SK-MEL-5 (cell line): ENCODE results near the gene CLEC2D. TPM values are rescaled to one million over a fixed set of nuclear protein-coding genes. Genes with fewer than 3 reads are reported as not detected.
A peak's percentile ranks its signal among the peaks of the same experiment; 100 is the strongest.
"Not testable (repeated sequence)": the region's sequence is repeated elsewhere in the genome, so short reads cannot be mapped to it uniquely, and the experiment has no call there.

Source experiments
- DNase-seq: peaks from one replicate; pipeline ENCODE4 v3.0.0-alpha.2; 2016; ENCODE audit warnings: low read depth, low spot score
- in situ Hi-C: cut with HindIII; loops from 2 replicates; pipeline ENCODE4 v1.10.0; 2016; ENCODE audit warnings: low sequenced_read_pairs, high pct_unique_total_duplicates, low pct_unique_long_range_greater_than_20kb
- total RNA-seq: library from RNA; depleted of rRNA; stranded (reverse); fragments of >200 nt; shearing (Covaris generic); gene quantifications from 2 replicates; pipeline ENCODE4 v1.2.3, GENCODE V29; 2014

CLEC2D gene
- total RNA-seq, 1 experiment from 2014 or later, result 3.2 TPM

- no peak for DNase-seq
- in situ Hi-C loops, result no loop called here
These were observed 17.7 kb downstream of the CLEC2D start for GRCh38 chr12:9687228-9687627.

- no peak for DNase-seq
- in situ Hi-C loops, result no loop called here
These were observed 23.4 kb downstream of the CLEC2D start for GRCh38 chr12:9692909-9693308.

- in situ Hi-C loops, result no loop called here
- no peak for DNase-seq
These were observed 24.7 kb downstream of the CLEC2D start for GRCh38 chr12:9694241-9694640.

- DNase-seq, result peak; percentile 24
- in situ Hi-C loops, result not testable (repeated sequence)
These were observed 25.6 kb downstream of the CLEC2D start for GRCh38 chr12:9695150-9695549.

- in situ Hi-C loops, DNase-seq: not testable (repeated sequence)
These were observed 26.1 kb downstream of the CLEC2D start for GRCh38 chr12:9695661-9696060.

- DNase-seq, result no peak
- in situ Hi-C loops, result no loop called here
These were observed 28.1 kb downstream of the CLEC2D start for GRCh38 chr12:9697619-9698018.

GRCh38 chr12:9698681-9699080, 29.2 kb downstream of the CLEC2D start:
- DNase-seq, result no peak
- in situ Hi-C loops, result no loop called here

- in situ Hi-C loops, result no loop called here
- no peak for DNase-seq
These were observed 29.9 kb downstream of the CLEC2D start for GRCh38 chr12:9699269-9699897.

- in situ Hi-C loops, result no loop called here
- no peak for DNase-seq
These were observed 30.5 kb downstream of the CLEC2D start for GRCh38 chr12:9699898-9700605.

GRCh38 chr12:9700606-9700956, 31.1 kb downstream of the CLEC2D start:
- in situ Hi-C loops, result no loop called here
- no peak for DNase-seq

GRCh38 chr12:9701380-9702154, 32.1 kb downstream of the CLEC2D start:
- DNase-seq, result no peak
- in situ Hi-C loops, result no loop called here

GRCh38 chr12:9702255-9702654, 32.7 kb downstream of the CLEC2D start:
- no peak for DNase-seq
- in situ Hi-C loops, result no loop called here

- in situ Hi-C loops, result not testable (repeated sequence)
These were observed 35.0 kb downstream of the CLEC2D start for GRCh38 chr12:9704561-9704960.

GRCh38 chr12:9706086-9706685, 36.7 kb downstream of the CLEC2D start:
- in situ Hi-C loops, result no loop called here
- no peak for DNase-seq

More at GRCh38 chr12:9704561-9704960, 35.0 kb downstream of the CLEC2D start:
- DNase-seq, result not testable (repeated sequence)

GRCh38 chr12:9707356-9707755, 37.8 kb downstream of the CLEC2D start:
- no peak for DNase-seq
- in situ Hi-C loops, result no loop called here

GRCh38 chr12:9707864-9708808, 38.6 kb downstream of the CLEC2D start:
- peak; percentile 69 for DNase-seq
- in situ Hi-C loops, result no loop called here

GRCh38 chr12:9708853-9709252, 39.3 kb downstream of the CLEC2D start:
- no peak for DNase-seq
- in situ Hi-C loops, result no loop called here
